PFSK-1 (cell line): ENCODE measurements around the gene SCN1B.

Source experiments
- FOXP2 ChIP-seq: optimal IDR thresholded peaks from 2 replicates; pipeline ENCODE3; 2011; ENCODE audit warnings: borderline replicate concordance, control low read depth, inconsistent platforms; ENCODE audit not compliant: insufficient read depth; ENCODE audit errors: extremely low read length, extremely low read depth
- POLR2AphosphoS5 ChIP-seq: IDR thresholded peaks from 2 replicates; pipeline ENCODE4 v1.6.1; 2012; ENCODE audit warnings: low read depth, mild to moderate bottlenecking, control low read depth, low read length, moderate library complexity
- REST ChIP-seq, 2 experiments: IDR thresholded peaks; 2 replicates each; pipeline versions ENCODE4 v1.6.1 to v1.8.0; 2011 to 2012; ENCODE audit warnings: low read depth in 2 of 2, low read length in 2 of 2, control low read depth in 1 of 2, inconsistent platforms in 1 of 2, mild to moderate bottlenecking in 1 of 2, moderate library complexity in 1 of 2; ENCODE audit not compliant: insufficient read depth in 1 of 2
- SIN3A ChIP-seq: IDR thresholded peaks from 2 replicates; pipeline ENCODE4 v1.6.1; 2012; ENCODE audit warnings: mild to moderate bottlenecking, low read length, moderate library complexity, borderline replicate concordance; ENCODE audit not compliant: insufficient read depth
- TAF1 ChIP-seq: IDR thresholded peaks from 2 replicates; pipeline ENCODE4 v1.6.1; 2012; ENCODE audit warnings: low read length, control low read depth, borderline replicate concordance; ENCODE audit not compliant: insufficient read depth

The SCN1B gene

GRCh38 chr19:35019144-35019543 lies 11.1 kb upstream of the SCN1B start:
- no peak for TF ChIP-seq SIN3A
- TF ChIP-seq REST (IDR thresholded peaks at IDR 0.05; ENCODE audit: insufficient read depth in 1 of 2, low read depth in 2 of 2, low read length in 2 of 2) = no peak
- TF ChIP-seq TAF1 = no peak
- no peak for TF ChIP-seq FOXP2
- TF ChIP-seq POLR2AphosphoS5 = no peak

GRCh38 chr19:35021016-35021415 lies 9.3 kb upstream of the SCN1B start:
- no peak for TF ChIP-seq REST (IDR thresholded peaks at IDR 0.05; ENCODE audit: insufficient read depth in 1 of 2, low read depth in 2 of 2, low read length in 2 of 2)
- TF ChIP-seq TAF1 = no peak
- TF ChIP-seq POLR2AphosphoS5 = no peak

GRCh38 chr19:35021596-35021995 lies 8.7 kb upstream of the SCN1B start:
- TF ChIP-seq POLR2AphosphoS5 (no peak), FOXP2 (no peak), TAF1 (no peak), SIN3A (no peak), REST (IDR thresholded peaks at IDR 0.05; ENCODE audit: insufficient read depth in 1 of 2, low read depth in 2 of 2, low read length in 2 of 2) (no peak)

- TF ChIP-seq POLR2AphosphoS5 (no peak), TAF1 (no peak), FOXP2 (no peak), SIN3A (no peak), REST (IDR thresholded peaks at IDR 0.05; ENCODE audit: insufficient read depth in 1 of 2, low read depth in 2 of 2, low read length in 2 of 2) (no peak)
These were observed 7.8 kb upstream of the SCN1B start for GRCh38 chr19:35022460-35022859.

GRCh38 chr19:35023428-35023827 lies 6.8 kb upstream of the SCN1B start:
- TF ChIP-seq POLR2AphosphoS5 = no peak
- no peak for TF ChIP-seq REST (IDR thresholded peaks at IDR 0.05; ENCODE audit: insufficient read depth in 1 of 2, low read depth in 2 of 2, low read length in 2 of 2)
- TF ChIP-seq TAF1 = no peak
- TF ChIP-seq SIN3A = no peak
- no peak for TF ChIP-seq FOXP2
